Measurements from ENCODE around the gene XBP1.

DNA sequence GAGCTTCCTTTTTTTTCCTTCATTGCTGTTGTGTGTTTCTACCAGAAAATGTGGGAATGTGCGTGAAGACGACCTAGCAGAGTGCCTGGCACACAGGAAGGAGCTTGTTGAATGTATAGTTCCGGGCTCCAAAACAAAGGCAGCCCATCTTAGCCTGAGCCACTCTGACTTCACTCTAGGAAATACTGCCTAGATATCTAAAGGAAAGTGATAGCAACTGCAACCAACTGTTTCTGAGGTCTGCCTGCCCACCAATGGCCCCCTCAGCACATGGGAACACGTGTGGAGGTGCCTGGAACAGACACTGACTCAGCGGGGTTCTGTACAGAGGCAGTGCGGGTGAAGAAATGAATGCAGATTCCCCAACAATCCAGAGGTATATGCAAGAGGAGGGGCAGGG lies 14.7 kb upstream of the XBP1 start:
- TF ChIP-seq YY1 (IDR thresholded peaks at IDR 0.05; ENCODE audit: insufficient read depth, insufficient read length) (no peak), ZNF274 (IDR thresholded peaks at IDR 0.05; ENCODE audit: low read depth, low read length) (no peak)

Data from NT2/D1 (cell line).